HCT116 (cell line): ENCODE measurements around the gene NCMAP. TPM values are rescaled to one million over a fixed set of nuclear protein-coding genes. Genes with fewer than 3 reads are reported as not detected.

Source experiments
- ATAC-seq: fragments of 200-7000 bp; cut with Tn5 transposase; 2 replicates; pipeline ENCODE4 v1.9.1; 2020; ENCODE audit warnings: mild to moderate bottlenecking, moderate library complexity
- BruUV-seq: library from RNA; stranded (reverse); fragments of 400-500 nt; replicated peaks from 2 replicates; lab custom pipeline; 2021; lab: Mats Ljungman, UMichigan
- CTCF ChIA-PET: fragments of 300-600 bp; sonication (Branson Sonifier 250); formaldehyde crosslinking; loops from one replicate; lab custom pipeline; 2021; ENCODE audit warnings: antibody characterized with exemption; lab: Charles Lee
- POLR2A ChIA-PET: fragments of 300-600, 350-600 bp; sonication (Branson Sonifier 250); formaldehyde crosslinking; loops from one replicate; lab custom pipeline; 2021; ENCODE audit warnings: antibody characterized with exemption; lab: Charles Lee
- RAD21 ChIA-PET, 2 experiments: fragments of 300-600 bp; sonication (Branson Sonifier 250); formaldehyde crosslinking; loops; one replicate each; lab custom pipeline; 2023; ENCODE audit warnings: low total read pairs in 2 of 2; ENCODE audit not compliant: uncharacterized antibody in 2 of 2, unreplicated experiment in 2 of 2, low non-redundant PET in 1 of 2; lab: Charles Lee
- DNase-seq: peaks from one replicate; pipeline ENCODE4 v3.0.0-alpha.2; 2010; ENCODE audit warnings: low read depth, low spot score
- H2AFZ ChIP-seq: fragments of 200-600 bp; shearing (Covaris generic), sonication (generic); 2 replicates; pipeline ENCODE4 v1.6.1; 2017; ENCODE audit warnings: low read depth, mixed run types, mixed read lengths, antibody characterized with exemption, low read length; ENCODE audit not compliant: poor library complexity, severe bottlenecking
- H3K27ac ChIP-seq: 2 replicates; pipeline ENCODE4 v1.5.1; 2012; ENCODE audit warnings: low read depth, low read length
- H3K27me3 ChIP-seq: fragments of 200-600 bp; sonication (generic); 2 replicates; pipeline ENCODE4 v1.6.1; 2016; ENCODE audit warnings: mixed run types, low read length, mixed read lengths; ENCODE audit not compliant: insufficient read depth
- H3K36me3 ChIP-seq, 2 experiments: fragments of 200-500 bp in 1 of 2; fragments of 200-600 bp in 1 of 2; sonication (Bioruptor generic) in 1 of 2; sonication (generic) in 1 of 2; 2 replicates each; pipeline versions ENCODE4 v1.5.1 to v1.6.1; 2014 to 2016; ENCODE audit warnings: low read length in 2 of 2, inconsistent platforms in 1 of 2, mixed read lengths in 1 of 2, mixed run types in 1 of 2; ENCODE audit not compliant: insufficient read depth in 2 of 2, control insufficient read depth in 1 of 2
- H3K4me1 ChIP-seq, 2 experiments: fragments of 200-600 bp in 1 of 2; sonication (generic) in 1 of 2; 2 replicates each; pipeline versions ENCODE4 v1.5.1 to v1.6.1; 2012 to 2017; ENCODE audit warnings: low read length in 2 of 2, inconsistent platforms in 1 of 2, mild to moderate bottlenecking in 1 of 2, mixed read lengths in 1 of 2, mixed run types in 1 of 2, moderate library complexity in 1 of 2; ENCODE audit not compliant: insufficient read depth in 2 of 2, control insufficient read depth in 1 of 2
- H3K4me2 ChIP-seq: fragments of 200-600 bp; sonication (generic); 2 replicates; pipeline ENCODE4 v1.6.1; 2017; ENCODE audit warnings: mixed run types, low read length, mixed read lengths
- H3K4me3 ChIP-seq, 2 experiments: fragments of 200-600 bp in 1 of 2; sonication (generic) in 1 of 2; replicated peaks in 1 of 2; 2 replicates each; pipeline ENCODE4 v1.5.1; 2011 to 2016; ENCODE audit warnings: low read length in 2 of 2, control low read depth in 1 of 2, low read depth in 1 of 2, mild to moderate bottlenecking in 1 of 2, mixed read lengths in 1 of 2, mixed run types in 1 of 2
- H3K79me2 ChIP-seq: fragments of 200-600 bp; sonication (generic); 2 replicates; pipeline ENCODE4 v1.6.1; 2017; ENCODE audit warnings: mild to moderate bottlenecking, mixed run types, low read length, moderate library complexity, mixed read lengths; ENCODE audit not compliant: insufficient read depth
- H3K9ac ChIP-seq: fragments of 200-600 bp; sonication (generic); 2 replicates; pipeline ENCODE4 v1.6.1; 2016; ENCODE audit warnings: low read length, mixed read lengths
- H3K9me2 ChIP-seq: fragments of 200-600 bp; sonication (generic), shearing (Covaris generic); 2 replicates; pipeline ENCODE4 v1.6.1; 2017; ENCODE audit warnings: mixed run types, mild to moderate bottlenecking, moderate library complexity; ENCODE audit not compliant: insufficient read depth
- H3K9me3 ChIP-seq, 2 experiments: fragments of 200-500 bp in 1 of 2; fragments of 200-600 bp in 1 of 2; sonication (Bioruptor generic) in 1 of 2; sonication (generic) in 1 of 2; 2 replicates each; pipeline ENCODE4 v1.6.1; 2014 to 2017; ENCODE audit warnings: low read length in 2 of 2, mixed read lengths in 2 of 2, inconsistent platforms in 1 of 2, low read depth in 1 of 2, mild to moderate bottlenecking in 1 of 2, mixed run types in 1 of 2, moderate library complexity in 1 of 2; ENCODE audit not compliant: control insufficient read depth in 1 of 2, insufficient read depth in 1 of 2
- H4K20me1 ChIP-seq: fragments of 200-600 bp; sonication (generic), shearing (Covaris generic); 2 replicates; pipeline ENCODE4 v1.6.1; 2017; ENCODE audit warnings: mixed run types, mild to moderate bottlenecking, moderate library complexity; ENCODE audit not compliant: insufficient read depth
- ELF1 ChIP-seq: IDR thresholded peaks from 2 replicates; pipeline ENCODE4 v1.6.1; 2012; ENCODE audit warnings: low read depth, borderline replicate concordance
- EZH2 ChIP-seq: fragments of 200-600 bp; sonication (generic); IDR thresholded peaks from 2 replicates; pipeline ENCODE4 v1.6.1; 2017; ENCODE audit warnings: antibody characterized with exemption, mixed run types
- FOSL1 ChIP-seq: IDR thresholded peaks from 2 replicates; pipeline ENCODE4 v1.6.1; 2012; ENCODE audit warnings: low read depth
- JUND ChIP-seq: IDR thresholded peaks from 2 replicates; pipeline ENCODE4 v1.6.1; 2012
- MAX ChIP-seq: IDR thresholded peaks from 2 replicates; pipeline ENCODE4 v1.6.1; 2012
- POLR2A ChIP-seq: IDR thresholded peaks from 2 replicates; pipeline ENCODE4 v1.7.0; 2011; ENCODE audit warnings: borderline replicate concordance; ENCODE audit not compliant: insufficient read depth, insufficient read length; ENCODE audit errors: extremely low read depth
- POLR2AphosphoS5 ChIP-seq: IDR thresholded peaks from 2 replicates; pipeline ENCODE4 v1.6.1; 2011; ENCODE audit warnings: mild to moderate bottlenecking, low read depth, low read length, moderate library complexity
- RAD21 ChIP-seq: IDR thresholded peaks from 2 replicates; pipeline ENCODE4 v1.6.1; 2012; ENCODE audit warnings: low read depth, mild to moderate bottlenecking
- REST ChIP-seq: IDR thresholded peaks from 2 replicates; pipeline ENCODE4 v1.6.1; 2012; ENCODE audit warnings: low read depth
- SIN3A ChIP-seq: IDR thresholded peaks from 2 replicates; pipeline ENCODE4 v1.6.1; 2012; ENCODE audit warnings: low read depth
- SRF ChIP-seq: IDR thresholded peaks from 2 replicates; pipeline ENCODE4 v1.6.1; 2012; ENCODE audit warnings: low read depth
- ZFX ChIP-seq: fragments of 450-650 bp; IDR thresholded peaks from 2 replicates; pipeline ENCODE4 v1.6.1; 2017
- intact Hi-C: fragments of 100-400 bp; cut with micrococcal nuclease; formaldehyde crosslinking; loops from 2 replicates; pipeline ENCODE4 v1.10.0; 2022
- total RNA-seq: library from RNA; stranded (reverse); gene quantifications from one replicate; pipeline ENCODE4 v1.2.1, GENCODE V29; 2021; ENCODE audit not compliant: unreplicated experiment

Gene NCMAP
- total RNA-seq, 1 experiment from 2014 or later, result 0.84 TPM

- no peak for ATAC-seq
- no peak for DNase-seq
- POLR2A ChIA-PET, result no interaction called here
- H3K9ac ChIP-seq, result no peak overlapping the region
- H3K4me2 ChIP-seq, result no peak overlapping the region
- RAD21 ChIA-PET, result no interaction called here
- H3K4me1 ChIP-seq, result peaks cover 5 to 11% of the 10 kb centered on the region in 2 experiments; a peak in 3 of 4 replicates
- no peak overlapping the region for H3K27ac ChIP-seq
- peaks cover 77% of the 10 kb centered on the region in 2 experiments for H3K36me3 ChIP-seq
- H3K9me2 ChIP-seq, result no peaks in the 10 kb centered on the region
- no peak for TF ChIP-seq POLR2A
- no peak for TF ChIP-seq FOSL1
- TF ChIP-seq ELF1, result no peak
- TF ChIP-seq MAX, result no peak
- no peak for TF ChIP-seq SIN3A
- TF ChIP-seq SRF, result no peak
- TF ChIP-seq, all 23 proteins: peak for 0
- H3K4me3 ChIP-seq, result no peak overlapping the region
- CTCF ChIA-PET, result no interaction called here
- intact Hi-C loops, result no loop called here
- no peak overlapping the region for H2AFZ ChIP-seq
- no peaks in the 10 kb centered on the region for H3K9me3 ChIP-seq
- no peaks in the 10 kb centered on the region for H3K27me3 ChIP-seq
- peaks cover 26% of the 10 kb centered on the region; the same call in 1 of the 2 replicates for H4K20me1 ChIP-seq
- BruUV-seq, result no TSS peak
- H3K79me2 ChIP-seq, result peaks cover 97% of the 10 kb centered on the region
Observed at GRCh38 chr1:24648919-24649318, 93.0 kb downstream of the NCMAP start.

GRCh38 chr1:24652382-24652781 lies 96.5 kb downstream of the NCMAP start:
- no peak overlapping the region for H3K4me2 ChIP-seq
- ChIA-PET POLR2A (no interaction called here), RAD21 (no interaction called here), CTCF (no interaction called here)
- no peaks in the 10 kb centered on the region for H3K9me3 ChIP-seq
- H3K79me2 ChIP-seq, result peaks cover 97% of the 10 kb centered on the region
- ATAC-seq (no peak), DNase-seq (no peak)
- no peak overlapping the region for H3K27ac ChIP-seq
- no peaks in the 10 kb centered on the region for H3K4me1 ChIP-seq
- H3K36me3 ChIP-seq, result peaks cover 92 to 95% of the 10 kb centered on the region in 2 experiments
- H3K27me3 ChIP-seq, result no peaks in the 10 kb centered on the region
- no TSS peak for BruUV-seq
- H3K9ac ChIP-seq, result no peak overlapping the region
- TF ChIP-seq REST, result no peak
- no peak for TF ChIP-seq POLR2AphosphoS5
- TF ChIP-seq RAD21, result no peak
- no peak for TF ChIP-seq EZH2
- no peak for TF ChIP-seq ZFX
- no peak for TF ChIP-seq JUND
- intact Hi-C loops, result no loop called here
- H4K20me1 ChIP-seq, result peaks cover 4% of the 10 kb centered on the region; the same call in 1 of the 2 replicates
- H2AFZ ChIP-seq, result no peak overlapping the region
- H3K9me2 ChIP-seq, result no peaks in the 10 kb centered on the region
- no peak overlapping the region for H3K4me3 ChIP-seq
